ENCODE measurements around the gene MYL4. TPM values are rescaled to one million over a fixed set of nuclear protein-coding genes. Genes with fewer than 3 reads are reported as not detected.

MYL4 gene
- total and polyA plus RNA-seq, 10 of the 15 experiments (the other 5 are each of a cell fraction or from before 2014, with no cell fraction given), result 0.23 to 1.6 (median 0.58) TPM; not detected in 3

DNA sequence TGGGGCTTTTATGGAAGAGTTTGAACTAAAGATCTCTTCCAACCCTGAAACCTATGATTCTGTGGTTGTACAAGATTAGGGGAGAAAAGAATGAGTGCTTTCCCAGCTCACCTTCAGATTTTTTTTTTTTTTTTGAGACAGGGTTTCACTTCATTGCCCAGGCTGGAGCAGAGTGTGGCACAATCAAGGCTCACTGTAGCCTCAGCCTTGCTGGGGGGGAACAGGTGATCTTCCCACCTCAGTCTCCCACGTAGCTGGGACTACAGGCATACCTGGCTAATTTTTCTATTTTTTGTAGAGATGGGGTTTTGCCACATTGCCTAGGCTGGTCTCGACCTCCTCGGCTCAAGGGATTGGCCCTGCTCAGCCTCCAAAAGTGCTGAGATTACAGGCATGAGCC lies 22.7 kb downstream of the MYL4 start:
- ChIA-PET RAD21 (ENCODE audit: unreplicated experiment) (interaction anchor here (1.4 to 4.5 kb wide), 9 partner anchors 9 to 92 kb away, joined by 3 to 158 read pairs (median 15); partner anchors contain the start of genes EFCAB13, ITGB3 and MYL4), POLR2A (interaction anchor here (0.7 to 3.7 kb wide), 7 partner anchors 9 to 84 kb away, joined by 3 to 32 read pairs (median 3); no protein-coding TSS in a partner anchor), CTCF (interaction anchor here (0.9 to 4.8 kb wide), 10 partner anchors 9 to 383 kb away, joined by 3 to 227 read pairs (median 25); partner anchors contain the start of genes EFCAB13 and MYL4), SMC1A (ENCODE audit: uncharacterized antibody, unreplicated experiment) (interaction anchor here (0.6 to 5.8 kb wide), 11 partner anchors 18 to 115 kb away, joined by 3 to 175 read pairs (median 10); partner anchors contain the start of genes EFCAB13 and MYL4)
- H3K4me2 ChIP-seq (ENCODE audit: control insufficient read depth, insufficient read depth), result no peak overlapping the region
- H3K9me3 ChIP-seq (replicated peaks; ENCODE audit: control insufficient read depth, insufficient read depth, low read length), result peaks cover under 1% of the 10 kb centered on the region; the same call in 1 of the 3 replicates
- BruUV-seq (replicated peaks), result no TSS peak
- intact Hi-C loops (cut with micrococcal nuclease; ENCODE audit: unreplicated experiment), result loop anchor here (2.0 kb wide), 3 partner anchors 23 to 383 kb away; no protein-coding TSS in a partner anchor
- H4K20me1 ChIP-seq (ENCODE audit: control insufficient read depth, insufficient read depth), result no peaks in the 10 kb centered on the region
- ATAC-seq, result no peak
- TF ChIP-seq GATAD2B (conservative IDR thresholded peaks at IDR 0.05; ENCODE audit: low read depth) (no peak), KLF5 (IDR thresholded peaks at IDR 0.05; ENCODE audit: partially characterized antibody) (no peak), SREBF1 (IDR thresholded peaks at IDR 0.05; ENCODE audit: low read length) (no peak), EP300 (IDR thresholded peaks at IDR 0.05; ENCODE audit: borderline replicate concordance in 1 of 2, control insufficient read depth in 1 of 2, low read depth in 2 of 2, low read length in 2 of 2) (no peak), HDAC2 (IDR thresholded peaks at IDR 0.05) (no peak), CBFB (IDR thresholded peaks at IDR 0.05; ENCODE audit: low read depth) (no peak), BCL11A (IDR thresholded peaks at IDR 0.05; ENCODE audit: low read depth, low read length) (no peak), ZNF384 (IDR thresholded peaks at IDR 0.05; ENCODE audit: borderline replicate concordance, low read depth, low read length) (no peak), MTA2 (IDR thresholded peaks at IDR 0.05; ENCODE audit: low read depth) (no peak)
- TF ChIP-seq, protein P1, sequence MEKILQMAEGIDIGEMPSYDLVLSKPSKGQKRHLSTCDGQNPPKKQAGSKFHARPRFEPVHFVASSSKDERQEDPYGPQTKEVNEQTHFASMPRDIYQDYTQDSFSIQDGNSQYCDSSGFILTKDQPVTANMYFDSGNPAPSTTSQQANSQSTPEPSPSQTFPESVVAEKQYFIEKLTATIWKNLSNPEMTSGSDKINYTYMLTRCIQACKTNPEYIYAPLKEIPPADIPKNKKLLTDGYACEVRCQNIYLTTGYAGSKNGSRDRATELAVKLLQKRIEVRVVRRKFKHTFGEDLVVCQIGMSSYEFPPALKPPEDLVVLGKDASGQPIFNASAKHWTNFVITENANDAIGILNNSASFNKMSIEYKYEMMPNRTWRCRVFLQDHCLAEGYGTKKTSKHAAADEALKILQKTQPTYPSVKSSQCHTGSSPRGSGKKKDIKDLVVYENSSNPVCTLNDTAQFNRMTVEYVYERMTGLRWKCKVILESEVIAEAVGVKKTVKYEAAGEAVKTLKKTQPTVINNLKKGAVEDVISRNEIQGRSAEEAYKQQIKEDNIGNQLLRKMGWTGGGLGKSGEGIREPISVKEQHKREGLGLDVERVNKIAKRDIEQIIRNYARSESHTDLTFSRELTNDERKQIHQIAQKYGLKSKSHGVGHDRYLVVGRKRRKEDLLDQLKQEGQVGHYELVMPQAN (conservative IDR thresholded peaks at IDR 0.05), result no peak
- TF ChIP-seq, protein P2, sequence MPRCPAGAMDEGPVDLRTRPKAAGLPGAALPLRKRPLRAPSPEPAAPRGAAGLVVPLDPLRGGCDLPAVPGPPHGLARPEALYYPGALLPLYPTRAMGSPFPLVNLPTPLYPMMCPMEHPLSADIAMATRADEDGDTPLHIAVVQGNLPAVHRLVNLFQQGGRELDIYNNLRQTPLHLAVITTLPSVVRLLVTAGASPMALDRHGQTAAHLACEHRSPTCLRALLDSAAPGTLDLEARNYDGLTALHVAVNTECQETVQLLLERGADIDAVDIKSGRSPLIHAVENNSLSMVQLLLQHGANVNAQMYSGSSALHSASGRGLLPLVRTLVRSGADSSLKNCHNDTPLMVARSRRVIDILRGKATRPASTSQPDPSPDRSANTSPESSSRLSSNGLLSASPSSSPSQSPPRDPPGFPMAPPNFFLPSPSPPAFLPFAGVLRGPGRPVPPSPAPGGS (IDR thresholded peaks at IDR 0.05; ENCODE audit: borderline replicate concordance, insufficient read depth, low read depth, low read length, poor library complexity, severe bottlenecking), result no peak
- TF ChIP-seq, protein P3, sequence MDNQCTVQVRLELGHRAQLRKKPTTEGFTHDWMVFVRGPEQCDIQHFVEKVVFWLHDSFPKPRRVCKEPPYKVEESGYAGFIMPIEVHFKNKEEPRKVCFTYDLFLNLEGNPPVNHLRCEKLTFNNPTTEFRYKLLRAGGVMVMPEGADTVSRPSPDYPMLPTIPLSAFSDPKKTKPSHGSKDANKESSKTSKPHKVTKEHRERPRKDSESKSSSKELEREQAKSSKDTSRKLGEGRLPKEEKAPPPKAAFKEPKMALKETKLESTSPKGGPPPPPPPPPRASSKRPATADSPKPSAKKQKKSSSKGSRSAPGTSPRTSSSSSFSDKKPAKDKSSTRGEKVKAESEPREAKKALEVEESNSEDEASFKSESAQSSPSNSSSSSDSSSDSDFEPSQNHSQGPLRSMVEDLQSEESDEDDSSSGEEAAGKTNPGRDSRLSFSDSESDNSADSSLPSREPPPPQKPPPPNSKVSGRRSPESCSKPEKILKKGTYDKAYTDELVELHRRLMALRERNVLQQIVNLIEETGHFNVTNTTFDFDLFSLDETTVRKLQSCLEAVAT (IDR thresholded peaks at IDR 0.05), result no peak
- TF ChIP-seq, protein P4, sequence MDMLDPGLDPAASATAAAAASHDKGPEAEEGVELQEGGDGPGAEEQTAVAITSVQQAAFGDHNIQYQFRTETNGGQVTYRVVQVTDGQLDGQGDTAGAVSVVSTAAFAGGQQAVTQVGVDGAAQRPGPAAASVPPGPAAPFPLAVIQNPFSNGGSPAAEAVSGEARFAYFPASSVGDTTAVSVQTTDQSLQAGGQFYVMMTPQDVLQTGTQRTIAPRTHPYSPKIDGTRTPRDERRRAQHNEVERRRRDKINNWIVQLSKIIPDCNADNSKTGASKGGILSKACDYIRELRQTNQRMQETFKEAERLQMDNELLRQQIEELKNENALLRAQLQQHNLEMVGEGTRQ (IDR thresholded peaks at IDR 0.05; ENCODE audit: borderline replicate concordance, low read depth, low read length), result no peak
- H3K27ac ChIP-seq (ENCODE audit: control insufficient read depth, insufficient read depth), result no peak overlapping the region
- H3K4me3 ChIP-seq, result no peak overlapping the region
- no peak for DNase-seq (ENCODE audit: low read depth, low spot score)
- FAIRE-seq, result no peak
- 75% methylated on average over 3 of the region's 3 CpGs for WGBS (ENCODE audit: insufficient coverage, insufficient replicate concordance, low lambda C conversion rate, missing lambda C conversion rate)
- H2AFZ ChIP-seq (ENCODE audit: control insufficient read depth, low read depth, low read length), result no peak overlapping the region
- no peaks in the 10 kb centered on the region; a peak in 1 of 4 replicates for H3K27me3 ChIP-seq (replicated peaks in 1 of 2; ENCODE audit: control insufficient read depth in 2 of 2, insufficient read depth in 2 of 2, low read length in 1 of 2)
- H3K4me1 ChIP-seq (ENCODE audit: control insufficient read depth, insufficient read depth, low read length), result peaks cover 18% of the 10 kb centered on the region
- H3K36me3 ChIP-seq (ENCODE audit: control insufficient read depth in 2 of 2, insufficient read depth in 2 of 2, low read length in 1 of 2), result no peaks in the 10 kb centered on the region
- in situ Hi-C loops (cut with MboI), result loop anchor here (5.0 kb wide), 2 partner anchors 80 to 380 kb away; no protein-coding TSS in a partner anchor
- no peak overlapping the region for H3K9ac ChIP-seq (ENCODE audit: control insufficient read depth, insufficient read depth, low read length)
- no peaks in the 10 kb centered on the region for H3K79me2 ChIP-seq (ENCODE audit: control insufficient read depth, insufficient read depth, low read length)

Measured in GM12878 (cell line).